ENCODE measurements around the gene FAM20C. TPM values are rescaled to one million over a fixed set of nuclear protein-coding genes. Genes with fewer than 3 reads are reported as not detected.
A peak's percentile ranks its signal among the peaks of the same experiment; 100 is the strongest.

The FAM20C gene
- total and polyA plus RNA-seq, 4 donors: 17.3 to 86.9 (median 45.9) TPM

- Histone ChIP-seq H3K27ac (ENCODE audit: low read depth in 1 of 2, low read length in 1 of 2) (no peak overlapping the region), H3K36me3 (ENCODE audit: control insufficient read depth in 4 of 4, insufficient read depth in 4 of 4, low read length in 4 of 4) (no peaks in the 10 kb centered on the region), H3K9me3 (ENCODE audit: control insufficient read depth in 4 of 4, insufficient read depth in 3 of 4, low read length in 3 of 4) (peaks cover 0 to 2% (median 0%) of the 10 kb centered on the region in 4 donors), H3K4me3 (no peak overlapping the region), H3K9ac (ENCODE audit: insufficient read depth in 1 of 2, low read length in 2 of 2) (no peak overlapping the region), H3K4me1 (ENCODE audit: control insufficient read depth in 5 of 5, insufficient read depth in 5 of 5, low read length in 5 of 5) (peaks cover 0 to 35% (median 8%) of the 10 kb centered on the region in 5 donors), H3K27me3 (ENCODE audit: control insufficient read depth in 3 of 3, insufficient read depth in 3 of 3, low read length in 2 of 3) (no peaks in the 10 kb centered on the region)
- no peak for DNase-seq
- TF ChIP-seq, protein P1, sequence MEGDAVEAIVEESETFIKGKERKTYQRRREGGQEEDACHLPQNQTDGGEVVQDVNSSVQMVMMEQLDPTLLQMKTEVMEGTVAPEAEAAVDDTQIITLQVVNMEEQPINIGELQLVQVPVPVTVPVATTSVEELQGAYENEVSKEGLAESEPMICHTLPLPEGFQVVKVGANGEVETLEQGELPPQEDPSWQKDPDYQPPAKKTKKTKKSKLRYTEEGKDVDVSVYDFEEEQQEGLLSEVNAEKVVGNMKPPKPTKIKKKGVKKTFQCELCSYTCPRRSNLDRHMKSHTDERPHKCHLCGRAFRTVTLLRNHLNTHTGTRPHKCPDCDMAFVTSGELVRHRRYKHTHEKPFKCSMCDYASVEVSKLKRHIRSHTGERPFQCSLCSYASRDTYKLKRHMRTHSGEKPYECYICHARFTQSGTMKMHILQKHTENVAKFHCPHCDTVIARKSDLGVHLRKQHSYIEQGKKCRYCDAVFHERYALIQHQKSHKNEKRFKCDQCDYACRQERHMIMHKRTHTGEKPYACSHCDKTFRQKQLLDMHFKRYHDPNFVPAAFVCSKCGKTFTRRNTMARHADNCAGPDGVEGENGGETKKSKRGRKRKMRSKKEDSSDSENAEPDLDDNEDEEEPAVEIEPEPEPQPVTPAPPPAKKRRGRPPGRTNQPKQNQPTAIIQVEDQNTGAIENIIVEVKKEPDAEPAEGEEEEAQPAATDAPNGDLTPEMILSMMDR (IDR thresholded peaks at IDR 0.05; ENCODE audit: control extremely low read depth, extremely low read depth): no peak
- 93 to 95% methylated on average over 15 of the region's 15 CpGs for WGBS, 2 donors
- no peak for ATAC-seq (ENCODE audit: insufficient read depth, low FRiP score)
These were observed 47.9 kb upstream of the FAM20C start for GRCh38 chr7:144454-144826.

- no peaks in the 10 kb centered on the region for H3K9me3 ChIP-seq (ENCODE audit: control insufficient read depth in 4 of 4, insufficient read depth in 3 of 4, low read length in 3 of 4)
- no peak overlapping the region for H3K4me3 ChIP-seq
- H3K36me3 ChIP-seq (ENCODE audit: control insufficient read depth in 4 of 4, insufficient read depth in 4 of 4, low read length in 4 of 4): no peaks in the 10 kb centered on the region
- DNase-seq (no peak), ATAC-seq (ENCODE audit: insufficient read depth, low FRiP score) (no peak)
- 57 to 70% methylated on average over 4 of the region's 4 CpGs for WGBS, 2 donors
- H3K27ac ChIP-seq (ENCODE audit: low read depth in 1 of 2, low read length in 1 of 2): no peak overlapping the region
- H3K9ac ChIP-seq (ENCODE audit: insufficient read depth in 1 of 2, low read length in 2 of 2): no peak overlapping the region
- no peaks in the 10 kb centered on the region for H3K27me3 ChIP-seq (ENCODE audit: control insufficient read depth in 3 of 3, insufficient read depth in 3 of 3, low read length in 2 of 3)
- peaks cover 0 to 48% (median 14%) of the 10 kb centered on the region in 5 donors for H3K4me1 ChIP-seq (ENCODE audit: control insufficient read depth in 5 of 5, insufficient read depth in 5 of 5, low read length in 5 of 5)
- TF ChIP-seq, protein P1 (IDR thresholded peaks at IDR 0.05; ENCODE audit: control extremely low read depth, extremely low read depth): no peak
These were observed 46.5 kb upstream of the FAM20C start for GRCh38 chr7:145863-146262.

DNA sequence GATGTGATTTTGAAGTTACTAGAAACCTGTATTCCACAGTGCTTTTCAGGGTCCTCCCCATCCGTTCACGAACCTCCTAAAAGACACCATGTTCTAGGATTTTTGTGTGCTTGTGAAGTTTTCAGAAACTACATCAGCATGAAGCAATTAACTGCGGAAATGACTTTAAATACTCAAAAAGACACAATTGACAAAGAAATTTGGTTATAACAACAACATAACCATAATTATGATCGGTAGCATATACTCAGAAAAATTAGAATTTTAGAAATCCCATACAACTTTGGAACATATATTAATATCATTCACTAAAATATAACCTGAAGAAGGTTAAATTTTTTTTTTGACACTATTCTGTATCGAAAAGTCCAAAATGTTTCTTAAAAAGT is 43.8 kb upstream of the FAM20C start:
- Histone ChIP-seq H3K27ac (ENCODE audit: low read depth in 1 of 2, low read length in 1 of 2) (peak overlapping the region; percentile 94 to 96), H3K9ac (ENCODE audit: insufficient read depth in 1 of 2, low read length in 2 of 2) (peak overlapping the region; percentile 40 to 91), H3K4me1 (ENCODE audit: control insufficient read depth in 5 of 5, insufficient read depth in 5 of 5, low read length in 5 of 5) (peaks cover 0 to 25% (median 8%) of the 10 kb centered on the region in 5 donors), H3K36me3 (ENCODE audit: control insufficient read depth in 4 of 4, insufficient read depth in 4 of 4, low read length in 4 of 4) (no peaks in the 10 kb centered on the region), H3K4me3 (no peak overlapping the region), H3K9me3 (ENCODE audit: control insufficient read depth in 4 of 4, insufficient read depth in 3 of 4, low read length in 3 of 4) (no peaks in the 10 kb centered on the region), H3K27me3 (ENCODE audit: control insufficient read depth in 3 of 3, insufficient read depth in 3 of 3, low read length in 2 of 3) (no peaks in the 10 kb centered on the region)
- 65 to 71% methylated on average over 5 of the region's 5 CpGs for WGBS, 2 donors
- ATAC-seq (ENCODE audit: insufficient read depth, low FRiP score): no peak
- DNase-seq: peak in 1 of 3 donors; percentile 26
- TF ChIP-seq, protein P1 (IDR thresholded peaks at IDR 0.05; ENCODE audit: control extremely low read depth, extremely low read depth): no peak
